ENCODE data around the gene ZBTB46. TPM values are rescaled to one million over a fixed set of nuclear protein-coding genes. Genes with fewer than 3 reads are reported as not detected.
"Not testable (repeated sequence)": the region's sequence is repeated elsewhere in the genome, so short reads cannot be mapped to it uniquely, and the experiment has no call there.

The ZBTB46 gene
- polyA plus RNA-seq, 2 donors, result 0.68 to 1.0 TPM

- Histone ChIP-seq H3K9me3 (ENCODE audit: control insufficient read depth in 2 of 2, insufficient read depth in 1 of 2, low read depth in 1 of 2, low read length in 1 of 2) (no peaks in the 10 kb centered on the region), H3K27me3 (ENCODE audit: control insufficient read depth in 1 of 2, insufficient read depth in 2 of 2, low read length in 2 of 2) (no peaks in the 10 kb centered on the region), H3K4me1 (ENCODE audit: control insufficient read depth in 2 of 2, insufficient read depth in 2 of 2, low read length in 1 of 2) (no peaks in the 10 kb centered on the region), H3K27ac (ENCODE audit: low read depth in 2 of 2, low read length in 1 of 2) (no peak overlapping the region), H3K36me3 (ENCODE audit: control insufficient read depth in 2 of 2, insufficient read depth in 2 of 2, low read length in 1 of 2) (no peaks in the 10 kb centered on the region), H3K4me3 (ENCODE audit: low read depth in 1 of 2, low read length in 2 of 2) (no peak overlapping the region)
- WGBS, 2 donors, result 94 to 96% methylated on average over 30 to 31 of the region's 31 CpGs
Observed at GRCh38 chr20:63808964-63809674, 21.9 kb downstream of the ZBTB46 start.

- Histone ChIP-seq H3K4me1 (ENCODE audit: control insufficient read depth in 2 of 2, insufficient read depth in 2 of 2, low read length in 1 of 2) (no peaks in the 10 kb centered on the region), H3K27me3 (ENCODE audit: control insufficient read depth in 1 of 2, insufficient read depth in 2 of 2, low read length in 2 of 2) (no peaks in the 10 kb centered on the region), H3K36me3 (ENCODE audit: control insufficient read depth in 2 of 2, insufficient read depth in 2 of 2, low read length in 1 of 2) (no peaks in the 10 kb centered on the region), H3K4me3 (ENCODE audit: low read depth in 1 of 2, low read length in 2 of 2) (no peak overlapping the region), H3K27ac (ENCODE audit: low read depth in 2 of 2, low read length in 1 of 2) (no peak overlapping the region), H3K9me3 (ENCODE audit: control insufficient read depth in 2 of 2, insufficient read depth in 1 of 2, low read depth in 1 of 2, low read length in 1 of 2) (no peaks in the 10 kb centered on the region)
- 93 to 95% methylated on average over 38 of the region's 38 CpGs for WGBS, 2 donors
Observed at GRCh38 chr20:63808145-63808724, 22.8 kb downstream of the ZBTB46 start.

- H3K9me3 ChIP-seq (ENCODE audit: control insufficient read depth in 2 of 2, insufficient read depth in 1 of 2, low read depth in 1 of 2, low read length in 1 of 2), result no peaks in the 10 kb centered on the region
- H3K4me3 ChIP-seq (ENCODE audit: low read depth in 1 of 2, low read length in 2 of 2), result no peak overlapping the region
- H3K36me3 ChIP-seq (ENCODE audit: control insufficient read depth in 2 of 2, insufficient read depth in 2 of 2, low read length in 1 of 2), result no peaks in the 10 kb centered on the region
- 93 to 99% methylated on average over 23 of the region's 23 CpGs for WGBS, 2 donors
- no peaks in the 10 kb centered on the region for H3K27me3 ChIP-seq (ENCODE audit: control insufficient read depth in 1 of 2, insufficient read depth in 2 of 2, low read length in 2 of 2)
- H3K27ac ChIP-seq (ENCODE audit: low read depth in 2 of 2, low read length in 1 of 2), result no peak overlapping the region
- H3K4me1 ChIP-seq (ENCODE audit: control insufficient read depth in 2 of 2, insufficient read depth in 2 of 2, low read length in 1 of 2), result no peaks in the 10 kb centered on the region
Observed at GRCh38 chr20:63807654-63808053, 23.4 kb downstream of the ZBTB46 start.

DNA sequence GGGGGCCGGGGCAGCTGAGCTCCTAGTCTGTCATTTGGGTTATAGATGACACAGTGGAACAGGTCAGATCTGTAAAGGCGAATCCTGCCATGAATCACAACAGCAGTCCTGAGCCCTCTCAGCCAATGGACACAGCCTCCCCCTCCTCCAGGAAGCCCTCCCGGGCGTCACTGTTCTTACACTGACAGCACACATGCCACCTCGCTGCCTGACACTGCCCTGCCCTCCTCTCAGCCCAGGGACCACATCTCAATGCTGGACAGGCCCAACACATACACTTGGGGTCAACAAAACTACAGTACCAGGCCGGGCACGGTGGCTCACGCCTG lies 26.8 kb downstream of the ZBTB46 start:
- WGBS, 2 donors, result 88 to 91% methylated on average over 8 of the region's 8 CpGs
- Histone ChIP-seq H3K27me3 (ENCODE audit: control insufficient read depth in 1 of 2, insufficient read depth in 2 of 2, low read length in 2 of 2) (no peaks in the 10 kb centered on the region), H3K4me1 (ENCODE audit: control insufficient read depth in 2 of 2, insufficient read depth in 2 of 2, low read length in 1 of 2) (no peaks in the 10 kb centered on the region), H3K4me3 (ENCODE audit: low read depth in 1 of 2, low read length in 2 of 2) (no peak overlapping the region), H3K27ac (ENCODE audit: low read depth in 2 of 2, low read length in 1 of 2) (no peak overlapping the region), H3K36me3 (ENCODE audit: control insufficient read depth in 2 of 2, insufficient read depth in 2 of 2, low read length in 1 of 2) (no peaks in the 10 kb centered on the region), H3K9me3 (ENCODE audit: control insufficient read depth in 2 of 2, insufficient read depth in 1 of 2, low read depth in 1 of 2, low read length in 1 of 2) (no peaks in the 10 kb centered on the region)

DNA sequence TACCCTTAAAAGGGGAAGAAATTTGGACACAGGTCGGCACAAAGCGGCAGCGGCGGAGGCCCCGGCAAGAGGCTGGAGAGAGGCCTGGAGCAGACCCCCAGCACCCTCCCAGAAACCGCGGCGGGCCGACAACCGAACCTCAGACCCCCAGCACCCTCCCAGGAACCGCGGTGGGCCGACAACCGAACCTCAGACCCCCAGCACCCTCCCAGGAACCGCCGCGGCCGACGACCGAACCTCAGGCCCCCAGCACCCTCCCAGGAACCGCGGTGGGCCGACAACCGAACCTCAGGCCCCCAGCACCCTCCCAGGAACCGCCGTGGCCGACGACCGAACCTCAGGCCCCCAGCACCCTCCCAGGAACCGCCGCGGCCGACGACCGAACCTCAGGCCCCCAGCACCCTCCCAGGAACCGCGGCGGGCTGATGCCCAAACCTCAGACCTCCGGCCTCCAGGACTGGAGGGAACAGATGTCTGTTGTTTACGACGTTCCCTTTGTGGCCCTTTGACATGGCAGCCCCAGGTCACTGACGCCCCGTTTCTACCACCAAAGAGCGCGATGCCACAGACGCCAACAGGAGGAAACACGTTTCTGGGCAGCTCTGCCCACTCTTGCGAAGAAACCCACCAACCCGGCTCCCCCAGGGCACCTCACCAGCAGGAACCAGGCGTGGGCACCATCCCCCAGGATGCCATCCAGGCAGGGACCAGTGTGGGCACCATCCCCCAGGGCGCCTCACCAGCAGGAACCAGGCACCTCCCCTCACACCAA lies 28.4 kb downstream of the ZBTB46 start:
- no peak overlapping the region for H3K4me3 ChIP-seq (ENCODE audit: low read depth in 1 of 2, low read length in 2 of 2)
- H3K36me3 ChIP-seq (ENCODE audit: control insufficient read depth in 2 of 2, insufficient read depth in 2 of 2, low read length in 1 of 2), result no peaks in the 10 kb centered on the region
- H3K27me3 ChIP-seq (ENCODE audit: control insufficient read depth in 1 of 2, insufficient read depth in 2 of 2, low read length in 2 of 2), result no peaks in the 10 kb centered on the region
- H3K9me3 ChIP-seq (ENCODE audit: control insufficient read depth in 2 of 2, insufficient read depth in 1 of 2, low read depth in 1 of 2, low read length in 1 of 2), result no peaks in the 10 kb centered on the region
- H3K27ac ChIP-seq (ENCODE audit: low read depth in 2 of 2, low read length in 1 of 2), result no peak overlapping the region
- H3K4me1 ChIP-seq (ENCODE audit: control insufficient read depth in 2 of 2, insufficient read depth in 2 of 2, low read length in 1 of 2), result no peaks in the 10 kb centered on the region
- WGBS, 2 donors, result 92% methylated on average over 39 to 51 of the region's 51 CpGs

GRCh38 chr20:63801174-63801573 lies 29.9 kb downstream of the ZBTB46 start:
- H3K9me3 ChIP-seq (ENCODE audit: control insufficient read depth in 2 of 2, insufficient read depth in 1 of 2, low read depth in 1 of 2, low read length in 1 of 2); H3K4me1 ChIP-seq (ENCODE audit: control insufficient read depth in 2 of 2, insufficient read depth in 2 of 2, low read length in 1 of 2); H3K4me3 ChIP-seq (ENCODE audit: low read depth in 1 of 2, low read length in 2 of 2); H3K36me3 ChIP-seq (ENCODE audit: control insufficient read depth in 2 of 2, insufficient read depth in 2 of 2, low read length in 1 of 2); H3K27me3 ChIP-seq (ENCODE audit: control insufficient read depth in 1 of 2, insufficient read depth in 2 of 2, low read length in 2 of 2); H3K27ac ChIP-seq (ENCODE audit: low read depth in 2 of 2, low read length in 1 of 2): not testable (repeated sequence)
- WGBS, 2 donors, result 99 to 100% methylated on average over 2 of the region's 2 CpGs

- not testable (repeated sequence) for H3K4me3 ChIP-seq (ENCODE audit: low read depth in 1 of 2, low read length in 2 of 2); H3K9me3 ChIP-seq (ENCODE audit: control insufficient read depth in 2 of 2, insufficient read depth in 1 of 2, low read depth in 1 of 2, low read length in 1 of 2); H3K27ac ChIP-seq (ENCODE audit: low read depth in 2 of 2, low read length in 1 of 2); H3K4me1 ChIP-seq (ENCODE audit: control insufficient read depth in 2 of 2, insufficient read depth in 2 of 2, low read length in 1 of 2); H3K27me3 ChIP-seq (ENCODE audit: control insufficient read depth in 1 of 2, insufficient read depth in 2 of 2, low read length in 2 of 2); H3K36me3 ChIP-seq (ENCODE audit: control insufficient read depth in 2 of 2, insufficient read depth in 2 of 2, low read length in 1 of 2)
- WGBS, 2 donors, result 88 to 95% methylated on average over 27 of the region's 27 CpGs
Observed at GRCh38 chr20:63800411-63800810, 30.7 kb downstream of the ZBTB46 start.

GRCh38 chr20:63799127-63799526 lies 31.9 kb downstream of the ZBTB46 start:
- not testable (repeated sequence) for H3K27me3 ChIP-seq (ENCODE audit: control insufficient read depth in 1 of 2, insufficient read depth in 2 of 2, low read length in 2 of 2); H3K4me1 ChIP-seq (ENCODE audit: control insufficient read depth in 2 of 2, insufficient read depth in 2 of 2, low read length in 1 of 2); H3K9me3 ChIP-seq (ENCODE audit: control insufficient read depth in 2 of 2, insufficient read depth in 1 of 2, low read depth in 1 of 2, low read length in 1 of 2); H3K27ac ChIP-seq (ENCODE audit: low read depth in 2 of 2, low read length in 1 of 2); H3K4me3 ChIP-seq (ENCODE audit: low read depth in 1 of 2, low read length in 2 of 2); H3K36me3 ChIP-seq (ENCODE audit: control insufficient read depth in 2 of 2, insufficient read depth in 2 of 2, low read length in 1 of 2)
- WGBS, 2 donors, result 59 to 67% methylated on average over 5 of the region's 5 CpGs

DNA sequence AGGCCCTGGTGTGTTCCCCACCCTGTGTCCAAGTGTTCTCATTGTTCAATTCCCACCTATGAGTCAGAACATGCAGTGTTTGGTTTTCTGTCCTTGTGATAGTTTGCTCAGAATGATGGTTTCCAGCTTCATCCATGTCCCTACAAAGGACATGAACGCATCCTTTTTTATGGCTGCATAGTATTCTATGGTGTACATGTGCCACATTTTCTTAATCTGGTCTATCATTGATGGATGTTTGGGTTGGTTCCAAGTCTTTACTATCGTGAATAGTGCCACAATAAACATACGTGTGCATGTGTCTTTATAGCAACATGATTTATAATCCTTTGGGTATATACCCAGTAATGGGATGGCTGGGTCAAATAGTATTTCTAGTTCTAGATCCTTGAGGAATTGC lies 33.9 kb downstream of the ZBTB46 start:
- H3K36me3 ChIP-seq (ENCODE audit: control insufficient read depth in 2 of 2, insufficient read depth in 2 of 2, low read length in 1 of 2); H3K27ac ChIP-seq (ENCODE audit: low read depth in 2 of 2, low read length in 1 of 2); H3K4me3 ChIP-seq (ENCODE audit: low read depth in 1 of 2, low read length in 2 of 2); H3K27me3 ChIP-seq (ENCODE audit: control insufficient read depth in 1 of 2, insufficient read depth in 2 of 2, low read length in 2 of 2); H3K4me1 ChIP-seq (ENCODE audit: control insufficient read depth in 2 of 2, insufficient read depth in 2 of 2, low read length in 1 of 2); H3K9me3 ChIP-seq (ENCODE audit: control insufficient read depth in 2 of 2, insufficient read depth in 1 of 2, low read depth in 1 of 2, low read length in 1 of 2): not testable (repeated sequence)
- 79 to 83% methylated on average over 3 of the region's 3 CpGs for WGBS, 2 donors
